Esophagus squamous epithelium (tissue), 5 donors: ENCODE results near the gene ERC2. TPM values are rescaled to one million over a fixed set of nuclear protein-coding genes. Genes with fewer than 3 reads are reported as not detected.

ENCODE experiments used
- DNase-seq: peaks from one replicate; lab custom pipeline; 2025; lab: John Stamatoyannopoulos, UW
- H3K27ac ChIP-seq, 4 donors: fragments of 200-600 bp; sonication (generic); one replicate each; pipeline ENCODE4 v1.5.1; 2016 to 2019; ENCODE audit warnings: mild to moderate bottlenecking in 1 of 4
- H3K27me3 ChIP-seq, 4 donors: fragments of 200-600 bp; sonication (generic); 1 replicate in 3 of 4; 2 replicates in 1 of 4; pipeline versions ENCODE4 v1.5.1 to v1.6.0; 2017 to 2021; ENCODE audit warnings: antibody characterized with exemption in 1 of 4
- H3K36me3 ChIP-seq, 3 donors: fragments of 200-600 bp; sonication (generic); one replicate each; pipeline ENCODE4 v1.5.1; 2016 to 2019
- H3K4me1 ChIP-seq, 3 donors: fragments of 200-600 bp; sonication (generic); one replicate each; pipeline ENCODE4 v1.5.1; 2017 to 2019
- H3K4me3 ChIP-seq, 4 donors: fragments of 200-600 bp; sonication (generic); 1 replicate in 3 of 4; 2 replicates in 1 of 4; pipeline ENCODE4 v1.5.1; 2016 to 2019; ENCODE audit warnings: mild to moderate bottlenecking in 2 of 4, moderate library complexity in 1 of 4
- H3K9me3 ChIP-seq, 3 donors: fragments of 200-600 bp; sonication (generic); one replicate each; pipeline ENCODE4 v1.5.1; 2016 to 2019
- CTCF ChIP-seq, 6 experiments: fragments of 450-650 bp in 4 of 6; fragments of 200-600 bp in 2 of 6; sonication (generic) in 2 of 6; IDR thresholded peaks; one replicate each; pipeline ENCODE4 v1.5.1; 2016 to 2019; ENCODE audit warnings: antibody characterized with exemption in 6 of 6, mild to moderate bottlenecking in 4 of 6, moderate library complexity in 4 of 6
- POLR2A ChIP-seq, 4 donors: fragments of 450-650 bp; IDR thresholded peaks; one replicate each; pipeline ENCODE4 v1.6.1; 2017; ENCODE audit warnings: antibody characterized with exemption in 4 of 4, mild to moderate bottlenecking in 4 of 4, moderate library complexity in 3 of 4
- WGBS, 2 donors: methylation state at CpG; one replicate each; pipeline ENCODE4 v1.1.5; 2018; 5-methylcytosine and 5-hydroxymethylcytosine counted together
- intact Hi-C: fragments of 100-400 bp; cut with DNase I; formaldehyde crosslinking; loops from one replicate; pipeline ENCODE4 v1.15.0; 2022
- total RNA-seq, 4 donors: library from RNA; depleted of rRNA; stranded (reverse); fragments of >200 nt; gene quantifications; one replicate each; pipeline ENCODE4 v1.1.0, GENCODE V29; 2016
- donor health status: DM: yes; HTN: yes; CAD: no.

ERC2 gene
- total RNA-seq, 4 donors from 2014 or later: 0.12 to 1.9 (median 0.86) TPM

GRCh38 chr3:56197259-56197965, 270.9 kb downstream of the ERC2 start:
- Histone ChIP-seq H3K27me3 (no peaks in the 10 kb centered on the region), H3K36me3 (no peaks in the 10 kb centered on the region), H3K27ac (peak overlapping the region in 1 of 4 donors; percentile 14), H3K4me3 (no peak overlapping the region), H3K4me1 (peaks cover 0 to 5% (median 0%) of the 10 kb centered on the region in 3 donors), H3K9me3 (no peaks in the 10 kb centered on the region)
- TF ChIP-seq CTCF (IDR thresholded peaks at IDR 0.05): no peak
- intact Hi-C loops: no loop called here
- no peak for DNase-seq
- 59 to 63% methylated on average over 3 of the region's 3 CpGs for WGBS, 2 donors

- DNase-seq: no peak
- TF ChIP-seq CTCF (IDR thresholded peaks at IDR 0.05): no peak
- TF ChIP-seq POLR2A (IDR thresholded peaks at IDR 0.05): no peak
- 47 to 51% methylated on average over 3 of the region's 3 CpGs for WGBS, 2 donors
- Histone ChIP-seq H3K4me1 (peaks cover 0 to 5% (median 0%) of the 10 kb centered on the region in 3 donors), H3K27ac (no peak overlapping the region), H3K27me3 (no peaks in the 10 kb centered on the region), H3K4me3 (no peak overlapping the region), H3K9me3 (no peaks in the 10 kb centered on the region), H3K36me3 (no peaks in the 10 kb centered on the region)
- intact Hi-C loops: no loop called here
These were observed 271.6 kb downstream of the ERC2 start for GRCh38 chr3:56196700-56197099.

GRCh38 chr3:56193519-56193918, 274.7 kb downstream of the ERC2 start:
- intact Hi-C loops: no loop called here
- no peak for TF ChIP-seq POLR2A (IDR thresholded peaks at IDR 0.05)
- TF ChIP-seq CTCF (IDR thresholded peaks at IDR 0.05): no peak

GRCh38 chr3:56192001-56192400, 276.3 kb downstream of the ERC2 start:
- DNase-seq: no peak
- H3K4me1 ChIP-seq: peaks cover 0 to 3% (median 0%) of the 10 kb centered on the region in 3 donors
- no peak overlapping the region for H3K4me3 ChIP-seq
- H3K9me3 ChIP-seq: no peaks in the 10 kb centered on the region
- H3K27ac ChIP-seq: no peak overlapping the region
- H3K36me3 ChIP-seq: no peaks in the 10 kb centered on the region
- H3K27me3 ChIP-seq: no peaks in the 10 kb centered on the region
- no peak for TF ChIP-seq CTCF (IDR thresholded peaks at IDR 0.05)
- intact Hi-C loops: no loop called here

More at GRCh38 chr3:56193519-56193918, 274.7 kb downstream of the ERC2 start:
- WGBS, 2 donors: 82 to 87% methylated on average over 3 of the region's 3 CpGs
- Histone ChIP-seq H3K27me3 (no peaks in the 10 kb centered on the region), H3K27ac (no peak overlapping the region), H3K4me1 (peaks cover 0 to 5% (median 0%) of the 10 kb centered on the region in 3 donors), H3K9me3 (no peaks in the 10 kb centered on the region), H3K36me3 (no peaks in the 10 kb centered on the region), H3K4me3 (no peak overlapping the region)
- DNase-seq: no peak

- DNase-seq: no peak
- Histone ChIP-seq H3K9me3 (no peaks in the 10 kb centered on the region), H3K36me3 (no peaks in the 10 kb centered on the region), H3K4me3 (no peak overlapping the region), H3K4me1 (no peaks in the 10 kb centered on the region), H3K27ac (no peak overlapping the region), H3K27me3 (no peaks in the 10 kb centered on the region)
- WGBS, 2 donors: 60% methylated on average over 1 of the region's 1 CpG
- TF ChIP-seq CTCF (IDR thresholded peaks at IDR 0.05) (no peak), POLR2A (IDR thresholded peaks at IDR 0.05) (no peak)
- intact Hi-C loops: no loop called here
These were observed 277.4 kb downstream of the ERC2 start for GRCh38 chr3:56190771-56191305.
